GM23338 (cell line): Measurements from ENCODE around the gene KDM4C. TPM values are rescaled to one million over a fixed set of nuclear protein-coding genes. Genes with fewer than 3 reads are reported as not detected.
A peak's percentile ranks its signal among the peaks of the same experiment; 100 is the strongest.

Source experiments
- ATAC-seq: fragments of 200-7000 bp; cut with Tn5 transposase; 3 replicates; pipeline ENCODE4 v1.9.1; 2020
- DNase-seq: peaks from one replicate; pipeline ENCODE4 v3.0.0-alpha.2; 2015; ENCODE audit warnings: low spot score
- H2AFZ ChIP-seq: fragments of 200-600 bp; sonication (generic); 2 replicates; pipeline ENCODE4 v1.8.0; 2016; ENCODE audit warnings: antibody characterized with exemption, mild to moderate bottlenecking, moderate library complexity
- H3F3A ChIP-seq: fragments of 200-600 bp; sonication (generic); replicated peaks from 2 replicates; pipeline ENCODE4 v1.8.0; 2017; ENCODE audit warnings: antibody characterized with exemption, mixed run types, low read depth
- H3K27ac ChIP-seq: fragments of 200-600 bp; sonication (generic); 2 replicates; pipeline ENCODE4 v1.6.1; 2016; ENCODE audit warnings: low read depth
- H3K27me3 ChIP-seq: fragments of 200-600 bp; sonication (generic); 2 replicates; pipeline ENCODE4 v1.8.0; 2016; ENCODE audit warnings: mild to moderate bottlenecking, mixed run types, moderate library complexity; ENCODE audit not compliant: insufficient read depth
- H3K36me3 ChIP-seq: fragments of 200-600 bp; sonication (generic); 2 replicates; pipeline ENCODE4 v1.8.0; 2016; ENCODE audit warnings: mild to moderate bottlenecking; ENCODE audit not compliant: insufficient read depth
- H3K4me1 ChIP-seq: fragments of 200-600 bp; sonication (generic); 2 replicates; pipeline ENCODE4 v1.8.0; 2016; ENCODE audit warnings: mild to moderate bottlenecking, moderate library complexity; ENCODE audit not compliant: insufficient read depth
- H3K4me2 ChIP-seq: fragments of 200-600 bp; sonication (generic); 2 replicates; pipeline ENCODE4 v1.7.1; 2017; ENCODE audit warnings: mixed run types
- H3K4me3 ChIP-seq: fragments of 200-600 bp; sonication (generic); 2 replicates; pipeline ENCODE4 v1.6.1; 2016; ENCODE audit warnings: mixed run types
- H3K79me2 ChIP-seq: fragments of 200-600 bp; sonication (generic); replicated peaks from 2 replicates; pipeline ENCODE4 v1.8.0; 2017; ENCODE audit warnings: mild to moderate bottlenecking; ENCODE audit not compliant: insufficient read depth
- H3K9me2 ChIP-seq: fragments of 200-600 bp; sonication (generic); 2 replicates; pipeline ENCODE4 v1.8.0; 2017; ENCODE audit not compliant: insufficient read depth
- H4K20me1 ChIP-seq: fragments of 200-600 bp; sonication (generic); replicated peaks from 2 replicates; pipeline ENCODE4 v1.8.0; 2017; ENCODE audit warnings: mild to moderate bottlenecking; ENCODE audit not compliant: insufficient read depth
- H3K27ac Mint-ChIP-seq: 2 replicates; pipeline ENCODE4 v1.8.0; 2020; ENCODE audit warnings: inconsistent platforms, mild to moderate bottlenecking, moderate library complexity, mixed read lengths
- H3K27me3 Mint-ChIP-seq: 3 replicates; pipeline ENCODE4 v1.8.0; 2022; ENCODE audit warnings: low read depth, mild to moderate bottlenecking, moderate library complexity, mixed read lengths, inconsistent platforms; ENCODE audit not compliant: insufficient read depth, poor library complexity
- H3K36me3 Mint-ChIP-seq: 3 replicates; pipeline ENCODE4 v1.8.0; 2021; ENCODE audit warnings: low read depth, mild to moderate bottlenecking, inconsistent platforms, moderate library complexity, mixed read lengths
- H3K4me1 Mint-ChIP-seq: 3 replicates; pipeline ENCODE4 v1.8.0; 2020; ENCODE audit warnings: mild to moderate bottlenecking, inconsistent platforms, mixed read lengths
- H3K4me3 Mint-ChIP-seq: 3 replicates; pipeline ENCODE4 v1.8.0; 2021; ENCODE audit warnings: moderate library complexity, mild to moderate bottlenecking, inconsistent platforms, mixed read lengths
- H3K9me3 Mint-ChIP-seq: 3 replicates; pipeline ENCODE4 v1.8.0; 2020; ENCODE audit warnings: moderate library complexity, mild to moderate bottlenecking, inconsistent platforms, mixed read lengths
- CREB1 ChIP-seq: fragments of 250-450 bp; sonication (Bioruptor Pico); IDR thresholded peaks from 2 replicates; pipeline ENCODE4 v1.5.0; 2020; ENCODE audit warnings: low read depth, mild to moderate bottlenecking, moderate library complexity
- CTCF ChIP-seq, 2 experiments: fragments of 200-600 bp in 1 of 2; sonication (generic) in 1 of 2; conservative IDR thresholded peaks; 2 replicates each; pipeline versions ENCODE4 v1.5.1 to v1.6.1; 2016 to 2017; ENCODE audit warnings: antibody characterized with exemption in 2 of 2, low read depth in 2 of 2, mild to moderate bottlenecking in 2 of 2, moderate library complexity in 1 of 2
- EZH2 ChIP-seq: fragments of 200-600 bp; sonication (generic); IDR thresholded peaks from one replicate; pipeline ENCODE4 v1.8.0; 2017; ENCODE audit warnings: antibody characterized with exemption, mild to moderate bottlenecking, low read depth; ENCODE audit not compliant: unreplicated experiment
- EZH2phosphoT487 ChIP-seq: fragments of 200-600 bp; sonication (generic); IDR thresholded peaks from one replicate; pipeline ENCODE4 v1.8.1; 2018; ENCODE audit warnings: antibody characterized with exemption; ENCODE audit not compliant: unreplicated experiment
- JUNB ChIP-seq: IDR thresholded peaks from one replicate; pipeline ENCODE4 v1.6.1; 2016; ENCODE audit warnings: antibody characterized with exemption; ENCODE audit not compliant: unreplicated experiment
- POLR2AphosphoS5 ChIP-seq: IDR thresholded peaks from 2 replicates; pipeline ENCODE4 v1.6.1; 2016; ENCODE audit warnings: antibody characterized with exemption, low read depth
- REST ChIP-seq: IDR thresholded peaks from one replicate; pipeline ENCODE4 v1.6.1; 2018; ENCODE audit warnings: antibody characterized with exemption; ENCODE audit not compliant: unreplicated experiment
- STAT1 ChIP-seq: IDR thresholded peaks from one replicate; pipeline ENCODE4 v1.6.1; 2016; ENCODE audit warnings: antibody characterized with exemption; ENCODE audit not compliant: unreplicated experiment
- ZNF114 ChIP-seq: fragments of 250-450 bp; sonication (Bioruptor Pico); IDR thresholded peaks from 2 replicates; pipeline ENCODE4 v1.5.0; 2020; ENCODE audit warnings: mild to moderate bottlenecking, moderate library complexity
- polyA plus RNA-seq: library from polyadenylated mRNA; unstranded; fragments of >200 nt; fragmentation: Nextera tagmentation; extraction: Ambion mirVana; gene quantifications from 2 replicates; pipeline ENCODE4 v1.2.1, GENCODE V29; 2016
- total RNA-seq: library from RNA; depleted of rRNA; stranded (reverse); fragments of >200 nt; shearing (Covaris generic); gene quantifications from 2 replicates; pipeline ENCODE4 v1.2.3, GENCODE V29; 2014

Gene KDM4C
- total and polyA plus RNA-seq, 2 experiments from 2014 or later = 12.0 to 43.8 TPM

- H3K4me3 ChIP-seq = no peak overlapping the region
- no peaks in the 10 kb centered on the region for H3F3A ChIP-seq
- Mint-ChIP-seq H3K4me1 (peaks cover 12% of the 10 kb centered on the region), H3K27ac (no peak overlapping the region), H3K36me3 (no peaks in the 10 kb centered on the region), H3K27me3 (peaks cover 2% of the 10 kb centered on the region), H3K9me3 (no peaks in the 10 kb centered on the region), H3K4me3 (no peak overlapping the region)
- 0 out of 2 replicates have a peak, but pooled peaks cover 3% of the 10 kb centered on the region for H3K4me1 ChIP-seq
- ATAC-seq (peak; percentile 63), DNase-seq (no peak)
- 0 out of 2 replicates have a peak, but pooled peaks cover 4% of the 10 kb centered on the region for H3K9me2 ChIP-seq
- H3K36me3 ChIP-seq = no peaks in the 10 kb centered on the region
- no peaks in the 10 kb centered on the region for H3K27me3 ChIP-seq
- no peak overlapping the region for H3K4me2 ChIP-seq
- 0 out of 2 replicates have a peak overlapping the region, but pooled peaks have one; percentile 53 for H3K27ac ChIP-seq
- peaks cover 5% of the 10 kb centered on the region for H3K79me2 ChIP-seq
- peaks cover 2% of the 10 kb centered on the region for H4K20me1 ChIP-seq
- no peak overlapping the region for H2AFZ ChIP-seq
- TF ChIP-seq EZH2 (no peak), CTCF (conservative IDR thresholded peaks at IDR 0.05; ENCODE audit: low read depth in 2 of 2) (no peak), POLR2AphosphoS5 (no peak), JUNB (no peak), REST (no peak), STAT1 (no peak), CREB1 (CRISPR knock-in tag) (no peak), EZH2phosphoT487 (no peak), ZNF114 (no peak)
These were observed 166.4 kb downstream of the KDM4C start for GRCh38 chr9:6924149-6924548.

GRCh38 chr9:6924988-6925563 lies 167.3 kb downstream of the KDM4C start:
- peaks cover 2% of the 10 kb centered on the region for H4K20me1 ChIP-seq
- Mint-ChIP-seq H3K4me1 (peaks cover 12% of the 10 kb centered on the region), H3K27me3 (peaks cover under 1% of the 10 kb centered on the region), H3K9me3 (no peaks in the 10 kb centered on the region), H3K27ac (no peak overlapping the region), H3K4me3 (no peak overlapping the region), H3K36me3 (no peaks in the 10 kb centered on the region)
- no peak overlapping the region for H2AFZ ChIP-seq
- peak overlapping the region; percentile 59; the same call in 1 of the 2 replicates for H3K27ac ChIP-seq
- no peak overlapping the region for H3K4me2 ChIP-seq
- H3K36me3 ChIP-seq = no peaks in the 10 kb centered on the region
- 0 out of 2 replicates have a peak, but pooled peaks cover 3% of the 10 kb centered on the region for H3K4me1 ChIP-seq
- H3K4me3 ChIP-seq = no peak overlapping the region
- H3K79me2 ChIP-seq = peaks cover 5% of the 10 kb centered on the region
- no peaks in the 10 kb centered on the region for H3K27me3 ChIP-seq
- ATAC-seq (no peak), DNase-seq (no peak)
- H3F3A ChIP-seq = no peaks in the 10 kb centered on the region
- H3K9me2 ChIP-seq = 0 out of 2 replicates have a peak, but pooled peaks cover 4% of the 10 kb centered on the region
- no peak for TF ChIP-seq REST
- TF ChIP-seq CREB1 (CRISPR knock-in tag) = no peak
- TF ChIP-seq EZH2 = no peak
